HG03558 (cell line): ENCODE results near the gene ZNF223.
A peak's percentile ranks its signal among the peaks of the same experiment; 100 is the strongest.

Source experiments
- ATAC-seq: cut with Tn5 transposase; IDR thresholded peaks from one replicate; pipeline ENCODE4 v1.9.1; 2021; ENCODE audit warnings: moderate number of reproducible peaks; ENCODE audit not compliant: unreplicated experiment; ENCODE audit errors: extremely low read depth

ZNF223 gene

DNA sequence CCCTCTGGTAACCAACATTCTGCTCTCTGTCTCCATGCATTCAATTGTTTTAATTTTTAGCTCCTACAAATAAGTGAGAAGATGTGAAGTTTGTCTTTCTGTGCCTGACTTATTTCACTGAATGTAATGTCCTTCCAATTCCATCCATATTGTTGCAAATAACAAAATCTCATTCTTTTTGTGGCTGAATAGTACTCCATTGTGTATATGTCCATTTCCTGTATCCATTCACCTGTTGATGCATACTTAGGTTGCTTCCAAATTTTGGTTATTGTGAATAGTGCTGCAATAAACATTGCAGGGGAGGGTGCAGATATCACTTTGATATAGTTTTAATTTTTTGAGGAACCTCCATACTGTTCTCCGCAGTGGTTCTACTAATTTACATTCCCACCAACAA, 17.6 kb downstream of the ZNF223 start:
- ATAC-seq, result no peak

DNA sequence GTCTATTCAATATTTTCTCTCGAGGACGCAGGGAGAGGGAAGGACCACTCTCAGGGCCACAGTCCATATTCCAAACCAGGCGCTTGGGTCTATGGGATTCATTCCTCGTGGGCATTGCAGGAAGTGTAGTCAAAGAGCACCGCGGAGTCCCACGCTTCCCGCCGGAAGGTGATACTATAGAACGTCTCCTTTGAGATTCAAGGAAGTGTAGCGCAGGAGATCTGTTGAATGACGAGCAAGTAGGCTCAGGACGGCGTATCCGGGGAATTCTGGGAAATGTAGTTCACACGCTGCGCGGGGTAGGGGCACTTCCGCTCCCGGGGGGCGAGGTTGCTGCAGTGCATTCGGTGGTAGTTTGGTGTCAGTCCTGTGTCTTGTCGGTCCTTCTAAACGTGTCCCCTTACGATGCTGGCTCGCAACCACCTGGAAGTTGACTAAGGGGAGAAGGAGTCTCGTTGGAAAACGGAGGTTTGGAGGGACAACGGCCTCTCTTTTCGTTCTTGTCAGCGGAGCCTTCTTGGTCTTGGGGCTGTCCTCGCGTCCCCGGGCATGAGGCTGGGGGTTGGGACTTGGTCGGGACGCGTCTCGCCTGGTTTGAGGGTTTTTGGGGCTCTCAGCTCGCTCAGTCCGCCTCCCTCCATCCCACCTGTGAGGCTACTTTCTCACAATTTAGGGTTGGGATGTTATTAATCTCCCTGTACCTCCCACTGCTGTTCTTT, 20.1 kb downstream of the ZNF223 start, which contains the start of gene ZNF284:
Gene ZNF284, plus strand, starts transcription at position 336 of the 719 bp plus-strand sequence. CDS start 4,231 bp downstream, outside the sequence.
- peak; percentile 84 for ATAC-seq

DNA sequence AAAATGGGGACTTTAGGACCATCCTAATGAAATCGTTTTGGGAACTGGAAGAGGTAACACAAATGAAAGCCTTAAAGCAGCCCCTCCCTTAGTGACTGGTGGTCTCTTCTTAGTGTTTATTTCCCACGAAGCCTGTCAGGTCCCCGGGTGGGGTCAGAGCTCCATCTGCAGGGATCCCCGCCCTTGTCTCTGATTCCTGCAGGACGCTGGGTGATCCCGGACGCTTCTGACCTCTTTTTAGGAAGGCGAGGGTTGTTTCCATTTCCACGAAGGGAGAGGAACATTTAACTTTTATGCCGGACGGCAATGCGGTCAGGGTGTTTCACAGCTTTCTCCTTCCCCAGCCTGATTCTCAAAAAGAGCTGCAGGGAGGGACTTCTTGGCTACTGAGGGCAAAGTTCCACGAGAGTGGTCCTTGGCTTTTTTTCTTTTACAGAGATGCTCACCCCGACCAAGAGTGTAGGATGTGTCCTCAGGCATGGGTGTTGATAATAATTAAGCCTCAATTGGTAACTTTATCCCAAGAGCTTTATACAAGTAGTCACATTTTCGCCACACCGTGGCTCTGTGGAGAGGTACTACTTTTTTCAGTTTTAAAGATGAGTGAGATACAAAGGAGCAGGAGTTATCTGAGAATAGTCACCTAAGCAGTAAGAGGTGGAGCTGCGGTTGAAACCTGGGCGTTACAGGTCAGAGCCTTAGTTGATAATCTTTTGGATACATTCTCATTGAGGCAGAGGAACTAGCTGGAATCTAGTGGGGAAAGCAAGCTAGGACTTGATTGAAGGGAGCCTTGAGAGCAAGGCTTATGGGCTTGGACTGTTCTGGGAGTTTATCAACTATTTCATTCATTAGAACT, 20.9 kb downstream of the ZNF223 start:
- no peak for ATAC-seq

DNA sequence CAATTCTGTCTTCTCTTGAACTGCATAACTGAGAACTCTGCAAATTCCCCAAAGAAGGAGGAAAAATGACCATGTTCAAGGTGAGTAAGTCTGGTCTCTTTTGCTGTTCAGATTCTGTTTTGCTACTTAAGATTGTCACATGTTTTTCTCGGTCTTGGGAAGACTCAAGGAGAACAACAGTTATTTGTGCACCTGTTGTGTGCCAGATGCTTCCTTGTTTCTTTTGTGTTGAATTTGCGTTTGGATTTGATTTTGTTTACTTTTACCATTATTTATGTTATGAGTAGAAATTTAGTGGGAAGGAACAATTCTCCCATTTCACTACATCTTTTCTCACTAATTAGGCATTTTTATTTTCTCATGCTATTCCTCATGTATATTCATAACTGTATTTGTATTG, 24.5 kb downstream of the ZNF223 start:
- ATAC-seq, result no peak

DNA sequence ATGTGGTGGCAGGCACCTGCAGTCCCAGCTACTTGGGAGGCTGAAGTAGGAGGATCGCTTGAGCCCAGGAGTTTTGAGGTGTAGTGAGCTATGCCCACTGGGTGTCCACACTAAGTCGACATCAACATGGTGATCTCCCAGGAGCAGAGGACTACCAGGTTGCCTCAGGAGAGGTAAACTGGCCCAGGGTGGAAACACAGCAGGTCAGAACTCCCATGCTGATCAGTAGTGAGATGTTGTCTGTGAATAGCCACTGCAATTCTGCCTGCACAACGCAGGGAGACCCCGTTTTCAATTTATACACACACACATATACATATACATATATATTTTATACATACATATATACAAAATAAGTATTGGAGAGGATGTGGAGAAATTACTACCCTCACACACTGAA, 40.3 kb downstream of the ZNF223 start:
- no peak for ATAC-seq

DNA sequence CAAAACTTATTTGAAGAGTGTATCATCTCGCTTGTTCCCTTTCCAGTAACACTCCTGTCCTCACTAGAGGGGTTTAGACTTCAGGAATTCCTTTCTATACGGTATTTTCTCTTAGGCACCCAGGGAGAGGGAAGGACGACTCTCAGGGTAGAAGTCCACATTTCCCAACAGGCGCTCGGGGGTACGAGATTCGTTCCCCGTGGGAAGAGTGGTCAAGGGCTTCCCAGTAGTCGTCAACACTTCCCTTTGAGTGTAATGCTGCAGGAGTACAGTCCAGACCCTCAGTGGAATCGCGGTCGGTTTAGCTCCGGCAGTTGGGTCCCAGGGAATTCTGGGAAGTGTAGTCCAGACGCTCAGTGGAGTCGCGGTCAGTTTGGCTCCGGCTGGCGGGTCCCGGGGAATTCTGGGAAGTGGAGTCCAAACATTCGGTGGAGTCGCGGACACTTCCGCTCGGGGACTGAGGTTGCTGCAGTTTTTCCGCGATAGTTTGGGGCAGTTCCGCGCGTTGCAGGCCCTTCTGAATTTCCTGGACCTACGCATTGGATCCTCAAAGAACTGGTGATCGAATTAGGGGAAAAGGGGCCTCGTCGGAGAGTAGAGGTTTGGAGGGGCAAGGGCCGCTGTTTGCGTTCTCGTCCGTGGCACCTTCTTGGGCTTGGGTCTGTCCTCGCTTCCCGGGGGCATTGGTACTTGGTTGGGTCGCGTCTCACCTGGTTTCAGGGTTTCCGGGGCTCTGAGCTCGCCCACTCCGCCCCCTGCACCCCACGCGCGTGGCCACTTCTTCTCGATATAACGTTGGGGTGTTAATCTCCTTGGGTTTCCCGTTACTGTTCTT, 42.3 kb downstream of the ZNF223 start, which contains the start of gene ZNF224:
Gene ZNF224, plus strand, starts transcription at position 431 of the 835 bp plus-strand sequence. CDS start 3,513 bp downstream, outside the sequence.
- peak; percentile 52 for ATAC-seq

DNA sequence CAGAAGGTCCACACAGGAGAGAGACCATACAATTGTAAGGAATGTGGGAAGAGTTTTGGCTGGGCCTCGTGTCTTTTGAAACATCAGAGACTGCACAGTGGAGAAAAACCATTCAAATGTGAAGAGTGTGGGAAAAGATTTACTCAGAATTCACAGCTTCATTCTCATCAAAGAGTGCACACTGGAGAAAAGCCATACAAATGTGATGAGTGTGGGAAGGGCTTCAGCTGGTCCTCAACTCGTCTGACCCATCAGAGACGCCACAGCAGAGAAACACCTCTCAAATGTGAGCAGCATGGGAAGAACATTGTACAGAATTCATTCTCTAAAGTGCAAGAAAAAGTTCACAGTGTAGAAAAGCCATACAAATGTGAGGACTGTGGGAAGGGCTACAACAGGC, 55.9 kb downstream of the ZNF223 start:
- no peak for ATAC-seq

DNA sequence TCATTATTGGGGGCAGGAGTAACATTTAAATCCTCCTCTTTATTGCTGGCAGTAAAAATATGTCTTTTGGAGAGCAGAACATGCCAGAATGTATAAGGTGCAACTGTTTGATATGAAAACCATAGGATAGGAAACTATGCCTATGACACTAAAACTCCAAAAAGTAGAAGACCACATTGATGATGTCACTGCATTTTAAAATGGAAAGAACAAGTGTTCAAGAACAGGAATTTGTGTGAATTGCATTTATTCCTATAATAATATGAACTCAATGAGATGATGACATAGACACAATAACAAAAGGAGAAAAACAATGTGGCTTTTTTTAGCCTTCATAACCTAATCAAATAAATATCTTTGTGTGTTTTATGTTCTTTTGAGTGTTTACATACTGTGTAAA, 57.6 kb downstream of the ZNF223 start:
- ATAC-seq, result no peak

DNA sequence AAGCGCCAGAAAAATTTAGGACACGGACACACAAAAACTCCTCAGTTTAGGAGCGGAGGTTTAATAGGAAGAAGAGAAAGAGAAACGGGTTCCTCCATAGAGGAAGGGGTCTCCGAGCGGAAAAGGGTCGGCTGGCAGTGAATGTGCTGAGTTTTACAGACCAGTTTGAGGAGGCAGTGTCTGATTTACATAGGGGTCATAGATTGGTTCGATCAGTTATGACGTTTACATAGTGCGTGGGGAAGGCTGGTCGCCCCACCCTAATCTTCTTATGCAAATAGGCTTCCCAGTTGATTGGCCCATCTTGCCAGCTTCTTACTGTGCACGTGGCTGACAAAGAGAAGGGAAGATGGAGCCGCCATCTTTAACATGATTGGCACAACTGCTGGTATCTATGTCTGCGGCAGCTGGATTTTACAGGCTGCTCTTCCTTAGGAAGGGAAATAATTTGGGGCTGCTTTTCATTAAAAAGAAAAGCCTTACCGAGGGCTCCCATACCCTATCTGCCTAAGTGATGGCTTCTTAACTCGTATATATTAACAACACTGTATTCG, 60.2 kb downstream of the ZNF223 start:
- ATAC-seq, result no peak

DNA sequence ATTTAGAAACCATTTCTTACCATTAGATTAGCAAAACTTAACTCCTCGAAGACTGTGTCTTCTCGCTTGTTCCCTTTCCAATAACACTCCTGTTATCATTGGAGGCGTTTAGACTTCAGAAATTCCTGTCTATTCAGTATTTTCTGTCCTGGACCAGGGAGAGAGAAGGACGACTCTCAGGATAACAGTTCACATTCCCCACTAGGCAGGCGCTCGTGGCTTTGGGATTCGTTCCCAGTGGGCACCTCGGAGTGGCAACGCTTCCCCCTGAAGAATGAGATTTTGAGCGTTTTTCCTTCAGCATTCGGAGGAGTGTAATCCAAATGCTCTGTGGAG, 60.9 kb downstream of the ZNF223 start:
- ATAC-seq, result no peak

DNA sequence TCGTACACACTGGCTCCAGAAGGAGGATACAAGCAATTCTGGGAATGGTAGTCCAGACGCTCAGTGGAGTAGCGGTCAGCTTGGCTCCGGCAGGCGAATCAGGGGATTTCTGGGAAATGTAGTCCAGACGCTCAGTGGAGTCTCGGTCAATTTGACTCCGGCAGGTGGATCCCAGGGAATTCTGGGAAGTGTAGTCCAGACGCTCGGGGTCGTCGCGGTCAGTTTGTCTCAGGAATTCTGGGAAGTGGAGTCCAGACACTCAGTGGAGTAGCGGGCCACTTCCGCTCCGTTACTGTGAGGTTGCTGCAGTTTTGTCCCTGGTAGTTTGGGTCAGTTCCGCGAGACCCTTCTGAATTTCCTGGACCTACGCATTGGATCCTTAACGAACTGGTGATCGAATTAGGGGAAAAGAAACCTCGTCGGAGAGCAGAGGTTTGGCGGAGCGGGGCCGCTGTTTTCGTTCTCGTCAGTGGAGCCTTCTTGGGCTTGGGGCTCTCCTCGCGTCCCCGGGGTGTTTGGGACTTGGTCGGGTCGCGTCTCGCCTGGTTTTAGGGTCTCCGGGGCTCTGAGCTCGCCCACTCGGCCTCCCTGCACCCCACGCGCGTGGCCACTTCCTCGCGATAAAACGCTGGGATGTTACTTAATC, 61.4 kb downstream of the ZNF223 start, which contains the start of gene ZNF225:
Gene ZNF225, plus strand, starts transcription at position 262 of the 646 bp plus-strand sequence. CDS start 2,429 bp downstream, outside the sequence.
- ATAC-seq, result peak; percentile 61

DNA sequence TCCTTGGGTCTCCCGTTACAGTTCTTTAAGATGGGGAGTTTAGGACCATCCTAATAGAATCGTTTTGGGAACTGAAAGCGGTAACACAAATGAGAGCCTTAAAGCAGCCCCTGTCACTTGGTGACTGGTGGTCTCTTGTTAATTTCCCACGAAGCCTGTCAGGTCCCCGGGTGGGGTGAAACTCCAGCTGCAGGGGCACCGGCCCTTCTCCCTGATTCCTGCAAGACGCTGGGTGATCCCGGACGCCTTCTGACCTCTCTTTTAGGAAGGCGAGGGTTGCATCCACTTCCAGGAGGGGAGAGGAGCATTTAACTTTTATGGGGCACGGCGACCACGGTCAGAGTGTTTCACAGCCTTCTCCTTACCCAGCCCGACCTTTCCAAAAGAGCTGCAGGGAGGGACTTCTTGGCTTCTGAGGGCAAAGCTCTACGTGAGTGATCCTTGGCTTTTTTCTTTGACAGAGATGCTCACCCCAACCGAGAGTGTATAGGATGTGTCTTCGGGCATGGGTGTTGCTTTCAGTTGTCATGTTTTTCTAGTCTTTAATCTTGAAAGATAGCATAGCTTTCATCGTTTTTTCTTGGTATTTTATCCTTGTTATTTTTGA, 62.1 kb downstream of the ZNF223 start:
- no peak for ATAC-seq
